Fibroblast of skin of left biceps (primary cell): Measurements from ENCODE around the gene JAM3.
"Not testable (repeated sequence)": the region's sequence is repeated elsewhere in the genome, so short reads cannot be mapped to it uniquely, and the experiment has no call there.

Experiments used
- DNase-seq, 2 experiments: peaks; one replicate each; pipeline ENCODE4 v3.0.0-alpha.2; 2013; ENCODE audit warnings: low read depth in 2 of 2

The JAM3 gene

GRCh38 chr11:134181707-134182106 is 112.8 kb downstream of the JAM3 start:
- peak; percentile 23 for DNase-seq

GRCh38 chr11:134188092-134188491 is 119.2 kb downstream of the JAM3 start:
- DNase-seq = not testable (repeated sequence)

- no peak for DNase-seq
These were observed 127.9 kb downstream of the JAM3 start for GRCh38 chr11:134196756-134197155.

DNA sequence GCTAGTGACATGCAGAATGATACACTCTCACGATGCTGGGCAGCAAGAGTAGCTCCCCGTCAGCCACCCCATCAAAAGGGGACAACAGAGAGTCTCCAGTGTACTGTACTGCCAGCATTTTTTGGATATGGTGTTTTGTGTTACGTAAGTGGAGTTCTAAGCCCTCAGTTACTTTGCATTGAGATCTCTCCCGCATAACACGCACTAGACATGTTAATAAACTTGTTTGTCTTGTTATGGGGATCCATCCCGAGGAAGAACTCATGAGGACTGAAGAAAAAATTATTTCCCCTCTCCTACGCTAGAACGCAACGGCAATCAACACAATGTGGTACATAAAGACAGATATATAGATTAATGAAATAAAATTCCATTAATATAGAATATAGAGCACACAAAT is 130.7 kb downstream of the JAM3 start:
- no peak for DNase-seq

DNA sequence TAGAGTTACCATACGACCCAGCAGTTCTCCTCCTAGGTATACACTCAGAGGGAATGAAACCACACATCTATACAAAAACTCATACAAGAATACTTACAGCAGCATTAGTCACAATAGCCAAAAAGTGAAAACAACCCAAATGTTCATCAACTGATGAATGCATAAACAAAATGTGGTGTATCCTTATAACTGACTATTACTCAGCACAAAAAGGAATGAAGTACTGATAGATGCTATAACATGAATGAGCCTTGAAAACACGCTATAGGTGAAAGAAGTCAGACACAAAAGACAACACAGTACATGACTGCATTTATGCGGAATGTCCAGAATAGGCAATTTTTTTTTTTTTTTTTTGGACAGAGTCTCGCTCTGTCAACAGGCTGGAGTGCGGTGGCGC is 131.8 kb downstream of the JAM3 start:
- DNase-seq = no peak
